HEK293T (cell line): ENCODE data around the gene PIP5K1C.

Experiments
- CTCF ChIA-PET: fragments of 350-600 bp; formaldehyde crosslinking; extraction: SDS; loops from one replicate; lab custom pipeline; 2021; ENCODE audit warnings: antibody characterized with exemption, inconsistent platforms; lab: Yijun Ruan, JAX
- POLR2A ChIA-PET: fragments of 350-600 bp; formaldehyde crosslinking; extraction: SDS; loops from one replicate; lab custom pipeline; 2020; ENCODE audit warnings: antibody characterized with exemption, inconsistent platforms; lab: Yijun Ruan, JAX
- DNase-seq: peaks from one replicate; pipeline ENCODE4 v3.0.0; 2012; ENCODE audit warnings: mixed read lengths; ENCODE audit errors: extremely low spot score
- ARNT ChIP-seq: fragments of 450-650 bp; IDR thresholded peaks from 2 replicates; pipeline ENCODE4 v1.6.1; 2017; ENCODE audit warnings: mild to moderate bottlenecking
- BHLHE40 ChIP-seq: fragments of 450-650 bp; IDR thresholded peaks from 2 replicates; pipeline ENCODE4 v1.6.1; 2016; ENCODE audit warnings: mild to moderate bottlenecking, moderate library complexity, borderline replicate concordance
- CTBP1 ChIP-seq: fragments of 450-650 bp; IDR thresholded peaks from 2 replicates; pipeline ENCODE4 v1.6.1; 2016; ENCODE audit warnings: borderline replicate concordance
- ELF4 ChIP-seq: fragments of 450-650 bp; IDR thresholded peaks from 2 replicates; pipeline ENCODE4 v1.6.1; 2017; ENCODE audit warnings: antibody characterized with exemption
- FOXA1 ChIP-seq: fragments of 450-650 bp; IDR thresholded peaks from 2 replicates; pipeline ENCODE4 v1.6.1; 2016; ENCODE audit warnings: mild to moderate bottlenecking
- FOXK2 ChIP-seq: fragments of 450-650 bp; IDR thresholded peaks from 2 replicates; pipeline ENCODE4 v1.6.1; 2016; ENCODE audit warnings: mild to moderate bottlenecking
- FOXM1 ChIP-seq: fragments of 450-650 bp; IDR thresholded peaks from 2 replicates; pipeline ENCODE4 v1.6.1; 2017; ENCODE audit warnings: mild to moderate bottlenecking, borderline replicate concordance
- HDGF ChIP-seq: fragments of 450-650 bp; IDR thresholded peaks from 2 replicates; pipeline ENCODE4 v1.6.1; 2017; ENCODE audit warnings: antibody characterized with exemption, borderline replicate concordance
- L3MBTL2 ChIP-seq: fragments of 450-650 bp; conservative IDR thresholded peaks from 2 replicates; pipeline ENCODE4 v1.6.1; 2016; ENCODE audit warnings: mild to moderate bottlenecking
- LEF1 ChIP-seq: fragments of 450-650 bp; IDR thresholded peaks from 2 replicates; pipeline ENCODE4 v1.6.1; 2017; ENCODE audit warnings: mild to moderate bottlenecking, borderline replicate concordance
- NFRKB ChIP-seq: fragments of 450-650 bp; IDR thresholded peaks from 2 replicates; pipeline ENCODE4 v1.6.1; 2016; ENCODE audit warnings: mild to moderate bottlenecking, moderate library complexity
- PKNOX1 ChIP-seq: fragments of 450-650 bp; IDR thresholded peaks from 2 replicates; pipeline ENCODE4 v1.6.1; 2016
- SP1 ChIP-seq: fragments of 450-650 bp; IDR thresholded peaks from 2 replicates; pipeline ENCODE4 v1.6.1; 2017
- SUZ12 ChIP-seq: fragments of 450-650 bp; IDR thresholded peaks from 2 replicates; pipeline ENCODE4 v1.6.1; 2016; ENCODE audit warnings: mild to moderate bottlenecking
- TARDBP ChIP-seq: fragments of 450-650 bp; IDR thresholded peaks from 2 replicates; pipeline ENCODE4 v1.6.1; 2016
- ZNF384 ChIP-seq: fragments of 450-650 bp; IDR thresholded peaks from 2 replicates; pipeline ENCODE4 v1.6.1; 2016

The PIP5K1C gene

GRCh38 chr19:3604987-3605343 is 95.3 kb downstream of the PIP5K1C start:
- CTCF ChIA-PET: no interaction called here
- DNase-seq: no peak
- TF ChIP-seq FOXK2 (no peak), BHLHE40 (no peak), ZNF384 (no peak), HDGF (no peak), LEF1 (no peak)
- POLR2A ChIA-PET: interaction anchor here (0.8 kb wide), 1 partner anchor 115 kb away, joined by 3 read pairs; no protein-coding TSS in a partner anchor

GRCh38 chr19:3604227-3604986 is 95.9 kb downstream of the PIP5K1C start:
- CTCF ChIA-PET: no interaction called here
- POLR2A ChIA-PET: interaction anchor here (0.8 kb wide), 1 partner anchor 114 kb away, joined by 3 read pairs; no protein-coding TSS in a partner anchor
- DNase-seq: no peak
- TF ChIP-seq FOXM1: no peak
- no peak for TF ChIP-seq L3MBTL2
- no peak for TF ChIP-seq NFRKB
- no peak for TF ChIP-seq FOXK2
- no peak for TF ChIP-seq BHLHE40
- no peak for TF ChIP-seq TARDBP
- TF ChIP-seq ZNF384: no peak
- TF ChIP-seq LEF1: no peak
- TF ChIP-seq FOXA1: no peak
- TF ChIP-seq PKNOX1: no peak
- TF ChIP-seq ELF4: no peak
- no peak for TF ChIP-seq SP1
- no peak for TF ChIP-seq ARNT
- TF ChIP-seq CTBP1: no peak
- TF ChIP-seq HDGF: no peak

GRCh38 chr19:3603121-3603811 is 97.0 kb downstream of the PIP5K1C start:
- DNase-seq: no peak
- ChIA-PET POLR2A (no interaction called here), CTCF (no interaction called here)
- peak; percentile 81 for TF ChIP-seq PKNOX1
- no peak for TF ChIP-seq NFRKB

GRCh38 chr19:3601021-3601420 is 99.2 kb downstream of the PIP5K1C start:
- CTCF ChIA-PET: interaction anchor here (0.7 kb wide), 1 partner anchor 42 kb away, joined by 3 read pairs; no protein-coding TSS in a partner anchor
- POLR2A ChIA-PET: no interaction called here
- DNase-seq: no peak
- no peak for TF ChIP-seq LEF1
- no peak for TF ChIP-seq ELF4
- TF ChIP-seq CTBP1: no peak
- no peak for TF ChIP-seq ARNT
- TF ChIP-seq PKNOX1: no peak
- no peak for TF ChIP-seq SUZ12
- TF ChIP-seq BHLHE40: no peak
- no peak for TF ChIP-seq FOXK2
- TF ChIP-seq TARDBP: no peak
- no peak for TF ChIP-seq SP1
- TF ChIP-seq FOXM1: no peak
- TF ChIP-seq ZNF384: no peak
- TF ChIP-seq NFRKB: no peak
- TF ChIP-seq FOXA1: no peak

- ChIA-PET POLR2A (interaction anchor here (0.6 kb wide), 1 partner anchor 23 kb away, joined by 3 read pairs; no protein-coding TSS in a partner anchor), CTCF (interaction anchor here (0.6 kb wide), 1 partner anchor 12 kb away, joined by 3 read pairs; no protein-coding TSS in a partner anchor)
- peak; percentile 58 for DNase-seq
- TF ChIP-seq TARDBP: no peak
- TF ChIP-seq CTBP1: no peak
- no peak for TF ChIP-seq SP1
- TF ChIP-seq NFRKB: no peak
- TF ChIP-seq ARNT: no peak
- TF ChIP-seq LEF1: no peak
- TF ChIP-seq FOXK2: no peak
Measured at GRCh38 chr19:3599776-3600187, 100.5 kb downstream of the PIP5K1C start.

- POLR2A ChIA-PET: no interaction called here
- CTCF ChIA-PET: no interaction called here
- DNase-seq: no peak
- no peak for TF ChIP-seq ZNF384
- TF ChIP-seq BHLHE40: no peak
- TF ChIP-seq FOXK2: no peak
- no peak for TF ChIP-seq ELF4
- no peak for TF ChIP-seq FOXA1
- no peak for TF ChIP-seq HDGF
- TF ChIP-seq ARNT: no peak
- TF ChIP-seq PKNOX1: no peak
- TF ChIP-seq SP1: no peak
- no peak for TF ChIP-seq TARDBP
- TF ChIP-seq NFRKB: no peak
- no peak for TF ChIP-seq CTBP1
- no peak for TF ChIP-seq LEF1
Measured at GRCh38 chr19:3595521-3596061, 104.7 kb downstream of the PIP5K1C start.
